ENCODE data around the gene KLRB1.
"Not testable (repeated sequence)": the region's sequence is repeated elsewhere in the genome, so short reads cannot be mapped to it uniquely, and the experiment has no call there.

The KLRB1 gene

DNA sequence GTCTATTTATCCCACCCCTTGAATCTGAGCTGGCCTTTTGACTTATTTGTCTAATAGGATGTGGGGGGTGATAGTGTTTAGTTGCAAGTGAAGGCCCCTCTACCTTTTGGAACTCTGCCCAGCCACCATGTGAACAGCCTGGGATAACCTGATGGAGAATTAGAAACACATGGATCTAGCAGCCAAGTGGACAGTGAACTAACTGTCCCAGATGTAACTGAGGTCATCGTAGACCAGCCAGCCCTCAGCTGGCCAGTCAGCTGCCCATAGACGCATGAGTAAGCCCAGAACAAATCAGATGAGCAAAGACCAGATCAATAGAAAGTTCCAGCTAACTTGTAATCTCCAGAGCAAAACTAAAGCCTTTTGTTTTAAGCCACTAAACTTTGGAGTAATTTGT, 19.0 kb downstream of the KLRB1 start:
- Histone ChIP-seq H3K4me1 (no peaks in the 10 kb centered on the region), H3K4me2 (ENCODE audit: low read length) (no peak overlapping the region)

DNA sequence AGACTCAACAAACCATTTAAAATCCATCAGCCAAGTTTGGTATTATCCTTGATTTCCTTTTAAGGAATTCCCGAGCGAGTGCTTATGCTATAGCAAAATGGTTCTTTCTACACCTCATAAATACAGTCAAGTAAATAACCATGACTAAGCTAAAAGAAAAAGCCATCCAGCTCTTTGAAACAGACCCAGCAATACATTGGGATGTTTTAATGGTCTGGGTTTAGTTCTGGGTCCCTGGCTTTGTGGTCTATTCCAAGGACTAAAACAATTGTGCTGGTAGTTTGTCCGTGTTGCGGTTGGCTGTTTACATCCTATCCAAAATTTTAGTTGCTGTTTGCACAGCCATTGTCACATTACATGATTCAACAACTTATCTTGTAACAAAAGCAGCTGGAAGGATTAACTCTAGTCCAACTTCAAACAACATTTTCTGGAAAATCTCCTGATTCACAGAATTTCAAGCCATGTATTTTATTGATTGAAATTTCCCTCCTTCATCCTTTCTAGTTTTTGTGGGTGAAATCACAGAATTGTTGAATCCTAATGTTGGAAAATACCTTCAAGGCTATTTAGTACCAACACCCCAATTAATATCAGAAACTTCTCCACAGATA, 19.6 kb downstream of the KLRB1 start:
- Histone ChIP-seq H2AFZ (no peak overlapping the region), H3K27ac (no peak overlapping the region), H3K9ac (no peak overlapping the region), H3K9me3 (ENCODE audit: control insufficient read depth, low read length) (no peaks in the 10 kb centered on the region), H3K27me3 (ENCODE audit: control insufficient read depth, insufficient read depth, low read length) (no peaks in the 10 kb centered on the region), H3K36me3 (ENCODE audit: control insufficient read depth, insufficient read depth, low read length) (no peaks in the 10 kb centered on the region), H3K79me2 (no peaks in the 10 kb centered on the region), H3K4me1 (no peaks in the 10 kb centered on the region), H3K4me2 (ENCODE audit: low read length) (no peak overlapping the region), H3K4me3 (ENCODE audit: low read depth, low read length) (no peak overlapping the region)
- TF ChIP-seq, protein P1, sequence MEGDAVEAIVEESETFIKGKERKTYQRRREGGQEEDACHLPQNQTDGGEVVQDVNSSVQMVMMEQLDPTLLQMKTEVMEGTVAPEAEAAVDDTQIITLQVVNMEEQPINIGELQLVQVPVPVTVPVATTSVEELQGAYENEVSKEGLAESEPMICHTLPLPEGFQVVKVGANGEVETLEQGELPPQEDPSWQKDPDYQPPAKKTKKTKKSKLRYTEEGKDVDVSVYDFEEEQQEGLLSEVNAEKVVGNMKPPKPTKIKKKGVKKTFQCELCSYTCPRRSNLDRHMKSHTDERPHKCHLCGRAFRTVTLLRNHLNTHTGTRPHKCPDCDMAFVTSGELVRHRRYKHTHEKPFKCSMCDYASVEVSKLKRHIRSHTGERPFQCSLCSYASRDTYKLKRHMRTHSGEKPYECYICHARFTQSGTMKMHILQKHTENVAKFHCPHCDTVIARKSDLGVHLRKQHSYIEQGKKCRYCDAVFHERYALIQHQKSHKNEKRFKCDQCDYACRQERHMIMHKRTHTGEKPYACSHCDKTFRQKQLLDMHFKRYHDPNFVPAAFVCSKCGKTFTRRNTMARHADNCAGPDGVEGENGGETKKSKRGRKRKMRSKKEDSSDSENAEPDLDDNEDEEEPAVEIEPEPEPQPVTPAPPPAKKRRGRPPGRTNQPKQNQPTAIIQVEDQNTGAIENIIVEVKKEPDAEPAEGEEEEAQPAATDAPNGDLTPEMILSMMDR (IDR thresholded peaks at IDR 0.05), result no peak

More for the DNA sequence above, 19.0 kb downstream of the KLRB1 start:
- Histone ChIP-seq H3K4me3 (ENCODE audit: low read depth, low read length) (no peak overlapping the region), H3K27ac (no peak overlapping the region), H3K9ac (no peak overlapping the region), H2AFZ (no peak overlapping the region), H3K9me3 (ENCODE audit: control insufficient read depth, low read length) (no peaks in the 10 kb centered on the region), H3K36me3 (ENCODE audit: control insufficient read depth, insufficient read depth, low read length) (no peaks in the 10 kb centered on the region), H3K27me3 (ENCODE audit: control insufficient read depth, insufficient read depth, low read length) (no peaks in the 10 kb centered on the region), H3K79me2 (no peaks in the 10 kb centered on the region)
- TF ChIP-seq, protein P1 (IDR thresholded peaks at IDR 0.05), result no peak

DNA sequence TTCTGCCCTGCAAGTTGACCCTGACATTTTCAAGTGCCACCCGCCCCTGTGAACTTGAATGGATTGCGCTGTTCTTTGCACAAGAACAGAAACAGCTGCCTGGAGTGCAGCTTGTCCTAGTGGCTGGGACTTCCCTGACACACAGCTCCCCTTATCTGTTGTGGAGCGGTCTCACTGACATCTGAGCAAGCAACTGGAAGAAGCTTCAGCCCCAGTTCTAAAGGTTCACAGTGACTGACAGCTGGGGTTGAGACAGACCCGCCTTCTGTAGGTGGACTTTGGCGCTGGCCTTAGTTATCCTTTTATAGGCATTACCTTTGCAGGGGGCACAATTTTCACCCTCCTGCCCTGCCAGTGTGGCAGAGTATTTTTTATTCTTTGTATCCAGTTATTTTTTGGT, 30.0 kb downstream of the KLRB1 start:
- not testable (repeated sequence) for H3K9ac ChIP-seq; H3K36me3 ChIP-seq (ENCODE audit: control insufficient read depth, insufficient read depth, low read length); H3K4me3 ChIP-seq (ENCODE audit: low read depth, low read length); H3K27me3 ChIP-seq (ENCODE audit: control insufficient read depth, insufficient read depth, low read length); H3K9me3 ChIP-seq (ENCODE audit: control insufficient read depth, low read length); H3K79me2 ChIP-seq; H3K27ac ChIP-seq; H3K4me1 ChIP-seq; H3K4me2 ChIP-seq (ENCODE audit: low read length); H2AFZ ChIP-seq

DNA sequence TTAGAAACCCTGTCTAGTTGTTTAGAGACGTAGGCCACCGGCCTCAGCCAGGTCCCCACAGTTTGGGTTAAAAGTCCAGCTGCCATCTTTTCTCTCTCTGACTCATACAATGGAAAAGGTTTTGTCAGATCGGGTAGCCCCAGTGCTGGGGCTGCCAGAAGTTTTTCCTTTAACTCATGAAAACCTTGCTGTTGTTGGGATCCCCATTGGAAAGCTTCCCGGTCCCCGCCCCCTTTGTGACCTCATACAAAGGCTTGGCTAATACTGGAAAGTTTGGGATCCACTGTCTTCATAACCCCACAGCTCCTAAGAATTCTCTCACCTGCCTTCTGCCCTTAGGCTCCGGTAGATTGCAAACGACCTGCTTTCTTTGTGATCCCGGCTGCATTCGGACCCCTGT, 40.6 kb downstream of the KLRB1 start:
- not testable (repeated sequence) for H2AFZ ChIP-seq; H3K79me2 ChIP-seq; H3K9ac ChIP-seq; H3K27ac ChIP-seq; H3K4me3 ChIP-seq (ENCODE audit: low read depth, low read length); H3K36me3 ChIP-seq (ENCODE audit: control insufficient read depth, insufficient read depth, low read length); H3K4me1 ChIP-seq; H3K4me2 ChIP-seq (ENCODE audit: low read length); H3K9me3 ChIP-seq (ENCODE audit: control insufficient read depth, low read length); H3K27me3 ChIP-seq (ENCODE audit: control insufficient read depth, insufficient read depth, low read length)

DNA sequence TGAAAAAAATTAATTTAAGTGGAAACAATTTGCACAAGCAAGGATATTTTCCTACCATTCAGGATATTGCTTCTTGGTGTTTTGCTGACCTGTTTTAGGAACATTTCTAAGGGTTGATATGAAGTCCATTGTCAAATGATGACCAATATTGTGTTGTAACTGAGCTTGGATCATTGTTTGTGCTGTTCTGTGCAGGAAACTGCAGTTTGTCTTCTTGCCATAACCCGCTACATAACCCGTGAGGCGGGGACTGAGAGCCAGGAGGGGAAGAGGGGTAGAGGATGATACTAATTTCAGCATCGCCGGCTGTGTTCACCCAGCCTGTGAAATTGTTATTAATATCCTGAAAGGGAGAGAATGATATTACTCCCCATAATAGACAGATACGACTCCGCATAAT, 41.6 kb downstream of the KLRB1 start:
- H3K27ac ChIP-seq; H2AFZ ChIP-seq; H3K4me2 ChIP-seq (ENCODE audit: low read length); H3K79me2 ChIP-seq; H3K36me3 ChIP-seq (ENCODE audit: control insufficient read depth, insufficient read depth, low read length); H3K4me3 ChIP-seq (ENCODE audit: low read depth, low read length); H3K9ac ChIP-seq; H3K4me1 ChIP-seq; H3K9me3 ChIP-seq (ENCODE audit: control insufficient read depth, low read length); H3K27me3 ChIP-seq (ENCODE audit: control insufficient read depth, insufficient read depth, low read length): not testable (repeated sequence)

DNA sequence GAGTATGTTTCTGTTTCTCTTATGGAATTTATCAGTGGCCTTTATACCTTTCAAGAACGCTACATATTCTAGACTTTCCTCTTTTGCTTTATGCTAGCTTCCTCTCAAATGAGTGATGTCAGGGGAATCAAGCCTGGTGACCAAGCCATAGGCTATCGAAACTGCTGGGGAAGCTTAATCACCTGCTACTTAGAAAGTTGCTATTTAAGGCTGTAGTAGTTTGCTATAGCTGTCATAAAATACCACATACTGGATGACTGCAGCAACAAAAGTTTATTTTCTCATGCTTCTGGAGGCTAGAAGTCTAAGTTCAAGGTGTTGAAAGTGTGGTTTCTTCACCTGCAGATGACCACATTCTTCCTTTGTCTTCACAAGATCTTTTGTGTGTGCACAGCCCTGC, 43.3 kb downstream of the KLRB1 start:
- not testable (repeated sequence) for H3K79me2 ChIP-seq; H3K4me2 ChIP-seq (ENCODE audit: low read length)

DNA sequence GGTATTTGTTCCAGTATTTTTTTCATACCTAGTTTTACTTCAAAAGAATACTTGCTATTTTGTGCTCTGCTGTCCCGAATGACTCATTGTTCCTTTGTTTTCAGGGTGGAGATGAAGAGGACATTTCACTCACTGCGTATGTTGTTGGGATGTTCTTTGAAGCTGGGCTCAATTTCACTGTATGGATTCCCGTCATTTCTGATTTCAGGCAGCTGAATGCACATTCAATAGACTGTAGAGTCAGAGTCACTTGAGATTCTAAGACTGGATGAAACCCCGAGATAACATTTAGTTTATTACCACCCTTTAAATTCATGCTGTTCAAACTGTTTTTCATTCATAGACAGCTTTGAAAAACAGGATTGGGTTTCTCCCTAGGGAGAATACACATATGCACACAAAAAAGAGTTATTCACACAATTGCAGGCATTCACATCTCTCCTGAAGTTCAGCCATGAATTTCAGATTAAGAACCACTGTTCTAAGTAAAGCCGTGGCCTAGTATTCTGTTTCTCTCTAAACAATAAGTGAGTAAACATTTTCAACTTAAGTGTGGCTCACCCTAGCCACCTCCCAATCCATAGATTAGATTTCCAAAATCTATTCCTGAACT, 44.8 kb downstream of the KLRB1 start:
- H2AFZ ChIP-seq; H3K4me2 ChIP-seq (ENCODE audit: low read length); H3K9me3 ChIP-seq (ENCODE audit: control insufficient read depth, low read length); H3K4me1 ChIP-seq; H3K36me3 ChIP-seq (ENCODE audit: control insufficient read depth, insufficient read depth, low read length); H3K27ac ChIP-seq; H3K79me2 ChIP-seq; H3K9ac ChIP-seq; H3K4me3 ChIP-seq (ENCODE audit: low read depth, low read length); H3K27me3 ChIP-seq (ENCODE audit: control insufficient read depth, insufficient read depth, low read length): not testable (repeated sequence)

More for the DNA sequence above, 43.3 kb downstream of the KLRB1 start:
- not testable (repeated sequence) for H3K27me3 ChIP-seq (ENCODE audit: control insufficient read depth, insufficient read depth, low read length); H3K4me3 ChIP-seq (ENCODE audit: low read depth, low read length); H3K4me1 ChIP-seq; H3K27ac ChIP-seq; H3K9ac ChIP-seq; H2AFZ ChIP-seq; H3K36me3 ChIP-seq (ENCODE audit: control insufficient read depth, insufficient read depth, low read length); H3K9me3 ChIP-seq (ENCODE audit: control insufficient read depth, low read length)

DNA sequence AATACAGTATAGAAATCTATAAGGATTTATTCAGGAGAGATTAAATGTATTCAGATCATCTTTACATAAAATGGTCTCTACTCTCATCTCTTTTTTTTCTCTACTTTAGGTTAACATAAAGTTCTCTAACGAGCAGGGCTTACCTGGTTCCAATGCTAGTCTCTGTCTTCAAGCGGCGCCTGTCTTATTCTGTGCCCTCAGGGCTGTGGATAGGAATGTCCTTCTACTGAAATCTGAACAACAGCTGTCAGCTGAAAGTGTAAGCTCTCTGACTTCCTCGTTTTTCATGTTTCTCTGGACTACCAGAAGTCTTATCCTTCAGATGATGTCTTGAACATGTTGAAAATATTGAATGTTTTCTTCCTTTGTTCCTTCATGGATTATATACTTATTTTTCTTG, 62.2 kb downstream of the KLRB1 start:
- not testable (repeated sequence) for H3K79me2 ChIP-seq; H3K27ac ChIP-seq; H3K4me1 ChIP-seq; H3K4me3 ChIP-seq (ENCODE audit: low read depth, low read length); H2AFZ ChIP-seq; H3K4me2 ChIP-seq (ENCODE audit: low read length); H3K27me3 ChIP-seq (ENCODE audit: control insufficient read depth, insufficient read depth, low read length); H3K9me3 ChIP-seq (ENCODE audit: control insufficient read depth, low read length); H3K9ac ChIP-seq; H3K36me3 ChIP-seq (ENCODE audit: control insufficient read depth, insufficient read depth, low read length)

All from parathyroid adenoma (tissue), 2 donors.